Measurements from ENCODE around the gene ZNF385C. TPM values are rescaled to one million over a fixed set of nuclear protein-coding genes. Genes with fewer than 3 reads are reported as not detected.

Gene ZNF385C
- total and polyA plus RNA-seq, 2 of the 13 experiments (the other 11 are each of a cell fraction or from before 2014, with no cell fraction given), result 2.3 to 6.1 TPM

GRCh38 chr17:42027961-42028790, 70.1 kb downstream of the ZNF385C start (continued):
- TF ChIP-seq, protein P1, sequence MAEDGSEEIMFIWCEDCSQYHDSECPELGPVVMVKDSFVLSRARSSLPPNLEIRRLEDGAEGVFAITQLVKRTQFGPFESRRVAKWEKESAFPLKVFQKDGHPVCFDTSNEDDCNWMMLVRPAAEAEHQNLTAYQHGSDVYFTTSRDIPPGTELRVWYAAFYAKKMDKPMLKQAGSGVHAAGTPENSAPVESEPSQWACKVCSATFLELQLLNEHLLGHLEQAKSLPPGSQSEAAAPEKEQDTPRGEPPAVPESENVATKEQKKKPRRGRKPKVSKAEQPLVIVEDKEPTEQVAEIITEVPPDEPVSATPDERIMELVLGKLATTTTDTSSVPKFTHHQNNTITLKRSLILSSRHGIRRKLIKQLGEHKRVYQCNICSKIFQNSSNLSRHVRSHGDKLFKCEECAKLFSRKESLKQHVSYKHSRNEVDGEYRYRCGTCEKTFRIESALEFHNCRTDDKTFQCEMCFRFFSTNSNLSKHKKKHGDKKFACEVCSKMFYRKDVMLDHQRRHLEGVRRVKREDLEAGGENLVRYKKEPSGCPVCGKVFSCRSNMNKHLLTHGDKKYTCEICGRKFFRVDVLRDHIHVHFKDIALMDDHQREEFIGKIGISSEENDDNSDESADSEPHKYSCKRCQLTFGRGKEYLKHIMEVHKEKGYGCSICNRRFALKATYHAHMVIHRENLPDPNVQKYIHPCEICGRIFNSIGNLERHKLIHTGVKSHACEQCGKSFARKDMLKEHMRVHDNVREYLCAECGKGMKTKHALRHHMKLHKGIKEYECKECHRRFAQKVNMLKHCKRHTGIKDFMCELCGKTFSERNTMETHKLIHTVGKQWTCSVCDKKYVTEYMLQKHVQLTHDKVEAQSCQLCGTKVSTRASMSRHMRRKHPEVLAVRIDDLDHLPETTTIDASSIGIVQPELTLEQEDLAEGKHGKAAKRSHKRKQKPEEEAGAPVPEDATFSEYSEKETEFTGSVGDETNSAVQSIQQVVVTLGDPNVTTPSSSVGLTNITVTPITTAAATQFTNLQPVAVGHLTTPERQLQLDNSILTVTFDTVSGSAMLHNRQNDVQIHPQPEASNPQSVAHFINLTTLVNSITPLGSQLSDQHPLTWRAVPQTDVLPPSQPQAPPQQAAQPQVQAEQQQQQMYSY (CRISPR knock-in tag; IDR thresholded peaks at IDR 0.05), result no peak
- TF ChIP-seq ZNF256 (CRISPR knock-in tag; conservative IDR thresholded peaks at IDR 0.05) (no peak), ZFYVE20 (CRISPR knock-in tag; IDR thresholded peaks at IDR 0.05; ENCODE audit: borderline replicate concordance, low read depth) (no peak), ZNF414 (CRISPR knock-in tag; IDR thresholded peaks at IDR 0.05) (peak; percentile 27; the same call in 1 of the 2 replicates), ZFP36L2 (CRISPR knock-in tag; IDR thresholded peaks at IDR 0.05) (no peak), ZNF337 (CRISPR knock-in tag; IDR thresholded peaks at IDR 0.05; ENCODE audit: borderline replicate concordance, low read depth) (no peak), CREB3 (CRISPR knock-in tag; IDR thresholded peaks at IDR 0.05) (no peak), TP53 (CRISPR knock-in tag; conservative IDR thresholded peaks at IDR 0.05) (no peak), ZNF496 (CRISPR knock-in tag; IDR thresholded peaks at IDR 0.05; ENCODE audit: insufficient replicate concordance) (no peak), TAF1 (CRISPR knock-in tag; IDR thresholded peaks at IDR 0.05) (peak; percentile 31; the same call in 1 of the 2 replicates), ZNF850 (CRISPR knock-in tag; conservative IDR thresholded peaks at IDR 0.05) (no peak), HNF4A (CRISPR knock-in tag; IDR thresholded peaks at IDR 0.05) (no peak), NFE2 (CRISPR knock-in tag; IDR thresholded peaks at IDR 0.05) (no peak), ZNF343 (CRISPR knock-in tag; IDR thresholded peaks at IDR 0.05) (no peak), ZNF605 (CRISPR knock-in tag; IDR thresholded peaks at IDR 0.05) (no peak), CEBPG (CRISPR knock-in tag; IDR thresholded peaks at IDR 0.05) (0 out of 2 replicates have a peak, but pooled peaks have one; percentile 13), MXI1 (IDR thresholded peaks at IDR 0.05; ENCODE audit: borderline replicate concordance, low read depth, low read length) (peak; percentile 43; the same call in 1 of the 3 replicates), ZNF709 (CRISPR knock-in tag; IDR thresholded peaks at IDR 0.05) (no peak), ZSCAN31 (CRISPR knock-in tag; IDR thresholded peaks at IDR 0.05; ENCODE audit: low read depth) (0 out of 2 replicates have a peak, but pooled peaks have one; percentile 52), ZKSCAN5 (CRISPR knock-in tag; IDR thresholded peaks at IDR 0.05) (no peak), ZNF292 (CRISPR knock-in tag; IDR thresholded peaks at IDR 0.05; ENCODE audit: borderline replicate concordance, low read depth) (no peak), SNAI1 (CRISPR knock-in tag; IDR thresholded peaks at IDR 0.05; ENCODE audit: borderline replicate concordance) (no peak), ZNF484 (CRISPR knock-in tag; IDR thresholded peaks at IDR 0.05; ENCODE audit: borderline replicate concordance, low read depth) (no peak)
- TF ChIP-seq, protein P2, sequence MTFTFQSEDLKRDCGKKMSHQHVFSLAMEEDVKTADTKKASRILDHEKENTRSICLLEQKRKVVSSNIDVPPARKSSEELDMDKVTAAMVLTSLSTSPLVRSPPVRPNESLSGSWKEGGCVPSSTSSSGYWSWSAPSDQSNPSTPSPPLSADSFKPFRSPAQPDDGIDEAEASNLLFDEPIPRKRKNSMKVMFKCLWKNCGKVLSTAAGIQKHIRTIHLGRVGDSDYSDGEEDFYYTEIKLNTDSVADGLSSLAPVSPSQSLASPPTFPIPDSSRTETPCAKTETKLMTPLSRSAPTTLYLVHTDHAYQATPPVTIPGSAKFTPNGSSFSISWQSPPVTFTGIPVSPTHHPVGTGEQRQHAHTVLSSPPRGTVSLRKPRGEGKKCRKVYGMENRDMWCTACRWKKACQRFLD (CRISPR knock-in tag; IDR thresholded peaks at IDR 0.05; ENCODE audit: borderline replicate concordance), result no peak
